ENCODE results near the gene TRAPPC6A.

TRAPPC6A gene

DNA sequence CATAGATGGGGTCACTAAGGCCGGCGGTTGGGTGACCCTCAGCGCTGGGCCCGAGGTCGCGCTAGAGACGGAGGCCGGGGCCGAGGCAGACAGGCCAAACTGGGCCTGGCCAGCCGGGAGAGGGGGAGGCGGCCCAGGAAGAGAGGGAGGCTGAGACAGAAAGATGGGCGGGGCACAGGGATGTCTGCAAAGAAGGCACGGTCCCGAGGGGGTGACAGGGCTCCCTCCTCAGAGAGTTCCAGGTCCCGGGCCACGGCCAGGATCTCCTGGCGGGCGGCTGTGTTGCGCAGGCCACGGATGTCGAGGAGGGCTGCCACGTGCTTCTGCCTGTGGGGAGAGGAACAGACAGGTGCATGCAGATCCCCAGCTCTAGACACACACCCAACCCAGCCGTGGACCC lies 35.0 kb upstream of the TRAPPC6A start:
- Histone ChIP-seq H3K27ac (ENCODE audit: low read length) (no peak overlapping the region), H3K36me3 (ENCODE audit: control insufficient read depth in 1 of 2, insufficient read depth in 2 of 2, low read length in 2 of 2) (no peaks in the 10 kb centered on the region), H3K4me1 (ENCODE audit: control insufficient read depth in 1 of 2, insufficient read depth in 2 of 2, low read length in 2 of 2) (peaks cover 0 to 21% of the 10 kb centered on the region in 2 donors), H3K27me3 (ENCODE audit: low read depth, low read length) (peaks cover 30% of the 10 kb centered on the region), H3K4me3 (ENCODE audit: low read depth in 1 of 2, low read length in 2 of 2) (no peak overlapping the region), H3K9me3 (ENCODE audit: control insufficient read depth in 1 of 2, low read length in 2 of 2) (no peaks in the 10 kb centered on the region)

DNA sequence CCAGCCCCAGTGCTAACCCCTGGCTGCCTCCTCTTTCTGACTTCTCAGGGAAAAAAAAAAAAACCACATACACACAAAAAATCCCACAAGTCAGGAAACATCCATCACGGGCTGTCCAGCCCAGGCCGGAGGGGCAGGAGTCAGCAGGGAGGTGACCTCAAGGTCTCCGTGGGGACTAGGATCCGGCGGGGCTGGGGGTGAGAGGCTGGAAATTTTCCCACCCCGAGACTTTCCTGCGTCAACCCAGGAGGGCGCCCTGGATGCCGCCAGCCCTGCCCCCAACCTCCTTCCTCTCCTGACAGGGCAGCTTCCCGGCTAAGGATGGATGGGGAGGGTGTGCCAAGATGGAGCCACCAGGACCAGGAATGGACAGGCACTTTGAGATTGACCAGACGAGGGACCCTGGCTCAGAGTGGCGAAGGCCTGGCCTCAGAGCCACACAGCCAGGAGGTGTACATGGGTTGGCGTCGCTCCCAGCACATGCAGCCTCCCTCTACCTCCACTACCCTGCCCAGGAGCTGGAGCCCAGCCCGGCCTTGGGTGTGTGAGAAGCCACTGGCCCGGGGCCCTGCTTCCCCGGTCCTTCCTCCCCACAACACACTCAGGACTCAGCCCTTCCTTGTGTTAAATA lies 33.8 kb upstream of the TRAPPC6A start:
- peaks cover 0 to 13% of the 10 kb centered on the region in 2 donors for H3K4me1 ChIP-seq (ENCODE audit: control insufficient read depth in 1 of 2, insufficient read depth in 2 of 2, low read length in 2 of 2)
- H3K4me3 ChIP-seq (ENCODE audit: low read depth in 1 of 2, low read length in 2 of 2) = no peak overlapping the region
- no peaks in the 10 kb centered on the region for H3K9me3 ChIP-seq (ENCODE audit: control insufficient read depth in 1 of 2, low read length in 2 of 2)
- no peaks in the 10 kb centered on the region for H3K36me3 ChIP-seq (ENCODE audit: control insufficient read depth in 1 of 2, insufficient read depth in 2 of 2, low read length in 2 of 2)
- no peak overlapping the region for H3K27ac ChIP-seq (ENCODE audit: low read length)
- peaks cover 20% of the 10 kb centered on the region for H3K27me3 ChIP-seq (ENCODE audit: low read depth, low read length)

- H3K36me3 ChIP-seq (ENCODE audit: control insufficient read depth in 1 of 2, insufficient read depth in 2 of 2, low read length in 2 of 2) = no peaks in the 10 kb centered on the region
- no peak overlapping the region for H3K27ac ChIP-seq (ENCODE audit: low read length)
- H3K4me3 ChIP-seq (ENCODE audit: low read depth in 1 of 2, low read length in 2 of 2) = no peak overlapping the region
- H3K4me1 ChIP-seq (ENCODE audit: control insufficient read depth in 1 of 2, insufficient read depth in 2 of 2, low read length in 2 of 2) = no peaks in the 10 kb centered on the region
- H3K9me3 ChIP-seq (ENCODE audit: control insufficient read depth in 1 of 2, low read length in 2 of 2) = no peaks in the 10 kb centered on the region
- H3K27me3 ChIP-seq (ENCODE audit: low read depth, low read length) = no peaks in the 10 kb centered on the region
Observed at GRCh38 chr19:45206328-45206727, 28.3 kb upstream of the TRAPPC6A start.

- no peaks in the 10 kb centered on the region for H3K27me3 ChIP-seq (ENCODE audit: low read depth, low read length)
- no peak overlapping the region for H3K4me3 ChIP-seq (ENCODE audit: low read depth in 1 of 2, low read length in 2 of 2)
- no peak overlapping the region for H3K27ac ChIP-seq (ENCODE audit: low read length)
- no peaks in the 10 kb centered on the region for H3K36me3 ChIP-seq (ENCODE audit: control insufficient read depth in 1 of 2, insufficient read depth in 2 of 2, low read length in 2 of 2)
- no peaks in the 10 kb centered on the region for H3K9me3 ChIP-seq (ENCODE audit: control insufficient read depth in 1 of 2, low read length in 2 of 2)
- H3K4me1 ChIP-seq (ENCODE audit: control insufficient read depth in 1 of 2, insufficient read depth in 2 of 2, low read length in 2 of 2) = no peaks in the 10 kb centered on the region
Observed at GRCh38 chr19:45205810-45206209, 27.8 kb upstream of the TRAPPC6A start.

DNA sequence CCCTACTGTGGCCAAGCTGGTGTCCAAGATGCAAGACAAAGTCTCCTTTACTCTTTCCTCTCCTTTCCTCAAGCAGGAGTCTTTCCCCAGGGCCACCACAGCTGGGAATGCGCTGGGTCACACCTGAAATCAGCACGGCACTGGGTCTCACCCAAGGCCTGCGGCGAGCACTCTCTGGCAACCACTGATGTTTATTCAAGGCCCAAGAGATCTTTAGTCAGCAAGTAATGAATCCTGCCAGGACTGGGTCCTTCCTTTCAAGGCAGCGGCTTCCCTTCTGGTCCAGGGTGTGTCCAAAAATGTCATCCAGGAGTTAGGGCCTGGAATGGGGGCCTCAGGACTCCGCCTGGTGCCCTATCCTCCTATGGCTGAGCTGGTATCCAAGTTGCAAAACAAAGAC lies 24.6 kb upstream of the TRAPPC6A start:
- no peak overlapping the region for H3K27ac ChIP-seq (ENCODE audit: low read length)
- H3K4me3 ChIP-seq (ENCODE audit: low read depth in 1 of 2, low read length in 2 of 2) = no peak overlapping the region
- H3K36me3 ChIP-seq (ENCODE audit: control insufficient read depth in 1 of 2, insufficient read depth in 2 of 2, low read length in 2 of 2) = no peaks in the 10 kb centered on the region
- H3K27me3 ChIP-seq (ENCODE audit: low read depth, low read length) = no peaks in the 10 kb centered on the region
- H3K9me3 ChIP-seq (ENCODE audit: control insufficient read depth in 1 of 2, low read length in 2 of 2) = no peaks in the 10 kb centered on the region
- no peaks in the 10 kb centered on the region for H3K4me1 ChIP-seq (ENCODE audit: control insufficient read depth in 1 of 2, insufficient read depth in 2 of 2, low read length in 2 of 2)

- Histone ChIP-seq H3K4me1 (ENCODE audit: control insufficient read depth in 1 of 2, insufficient read depth in 2 of 2, low read length in 2 of 2) (no peaks in the 10 kb centered on the region), H3K27ac (ENCODE audit: low read length) (no peak overlapping the region), H3K27me3 (ENCODE audit: low read depth, low read length) (no peaks in the 10 kb centered on the region), H3K9me3 (ENCODE audit: control insufficient read depth in 1 of 2, low read length in 2 of 2) (no peaks in the 10 kb centered on the region), H3K36me3 (ENCODE audit: control insufficient read depth in 1 of 2, insufficient read depth in 2 of 2, low read length in 2 of 2) (no peaks in the 10 kb centered on the region), H3K4me3 (ENCODE audit: low read depth in 1 of 2, low read length in 2 of 2) (no peak overlapping the region)
Observed at GRCh38 chr19:45200568-45200967, 22.5 kb upstream of the TRAPPC6A start.

DNA sequence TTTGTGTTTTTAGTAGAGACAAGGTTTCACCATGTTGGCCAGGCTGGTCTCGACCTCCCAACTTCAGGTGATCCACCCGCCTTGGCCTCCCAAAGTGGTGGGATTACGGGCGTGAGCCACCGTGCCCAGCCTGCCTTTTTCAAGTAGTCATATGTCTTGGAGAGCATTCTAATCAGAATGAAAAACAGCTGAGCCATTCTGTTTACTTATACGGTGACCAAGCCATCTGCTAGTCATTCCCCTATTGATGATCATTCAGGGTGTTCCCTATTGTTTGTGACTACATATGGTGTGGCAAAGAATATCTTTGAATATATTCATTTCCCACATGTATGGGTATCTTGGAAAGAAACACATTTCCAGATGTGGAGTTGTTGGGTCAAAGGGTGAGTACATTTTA lies 17.7 kb upstream of the TRAPPC6A start:
- Histone ChIP-seq H3K36me3 (ENCODE audit: control insufficient read depth in 1 of 2, insufficient read depth in 2 of 2, low read length in 2 of 2) (no peaks in the 10 kb centered on the region), H3K27me3 (ENCODE audit: low read depth, low read length) (no peaks in the 10 kb centered on the region), H3K4me1 (ENCODE audit: control insufficient read depth in 1 of 2, insufficient read depth in 2 of 2, low read length in 2 of 2) (no peaks in the 10 kb centered on the region), H3K27ac (ENCODE audit: low read length) (no peak overlapping the region), H3K9me3 (ENCODE audit: control insufficient read depth in 1 of 2, low read length in 2 of 2) (no peaks in the 10 kb centered on the region), H3K4me3 (ENCODE audit: low read depth in 1 of 2, low read length in 2 of 2) (no peak overlapping the region)

DNA sequence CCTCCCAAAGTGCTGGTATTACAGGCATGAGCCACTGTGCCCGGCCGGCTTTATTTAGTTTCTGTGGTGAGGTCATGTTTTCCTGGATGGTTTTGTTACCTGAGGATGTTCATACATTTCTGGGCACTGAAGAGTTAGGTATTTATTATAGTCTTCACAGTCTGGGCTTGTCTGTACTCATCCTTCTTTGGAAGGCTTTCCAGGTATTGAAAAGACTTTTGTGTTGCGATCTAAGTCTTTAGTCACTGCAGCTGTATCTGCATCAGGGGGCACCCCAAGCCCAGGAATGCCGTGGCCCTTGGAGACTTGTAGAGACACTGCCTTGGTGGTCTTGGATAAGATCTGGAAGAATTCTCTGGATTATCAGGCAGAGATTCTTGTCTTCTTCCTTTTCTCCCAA lies 13.3 kb upstream of the TRAPPC6A start:
- Histone ChIP-seq H3K27ac (ENCODE audit: low read length) (no peak overlapping the region), H3K27me3 (ENCODE audit: low read depth, low read length) (no peaks in the 10 kb centered on the region), H3K4me3 (ENCODE audit: low read depth in 1 of 2, low read length in 2 of 2) (no peak overlapping the region), H3K36me3 (ENCODE audit: control insufficient read depth in 1 of 2, insufficient read depth in 2 of 2, low read length in 2 of 2) (no peaks in the 10 kb centered on the region), H3K4me1 (ENCODE audit: control insufficient read depth in 1 of 2, insufficient read depth in 2 of 2, low read length in 2 of 2) (no peaks in the 10 kb centered on the region), H3K9me3 (ENCODE audit: control insufficient read depth in 1 of 2, low read length in 2 of 2) (no peaks in the 10 kb centered on the region)

GRCh38 chr19:45189971-45190370 lies 11.9 kb upstream of the TRAPPC6A start:
- no peak overlapping the region for H3K4me3 ChIP-seq (ENCODE audit: low read depth in 1 of 2, low read length in 2 of 2)
- H3K36me3 ChIP-seq (ENCODE audit: control insufficient read depth in 1 of 2, insufficient read depth in 2 of 2, low read length in 2 of 2) = no peaks in the 10 kb centered on the region
- no peak overlapping the region for H3K27ac ChIP-seq (ENCODE audit: low read length)
- H3K9me3 ChIP-seq (ENCODE audit: control insufficient read depth in 1 of 2, low read length in 2 of 2) = no peaks in the 10 kb centered on the region
- H3K4me1 ChIP-seq (ENCODE audit: control insufficient read depth in 1 of 2, insufficient read depth in 2 of 2, low read length in 2 of 2) = no peaks in the 10 kb centered on the region
- H3K27me3 ChIP-seq (ENCODE audit: low read depth, low read length) = no peaks in the 10 kb centered on the region

DNA sequence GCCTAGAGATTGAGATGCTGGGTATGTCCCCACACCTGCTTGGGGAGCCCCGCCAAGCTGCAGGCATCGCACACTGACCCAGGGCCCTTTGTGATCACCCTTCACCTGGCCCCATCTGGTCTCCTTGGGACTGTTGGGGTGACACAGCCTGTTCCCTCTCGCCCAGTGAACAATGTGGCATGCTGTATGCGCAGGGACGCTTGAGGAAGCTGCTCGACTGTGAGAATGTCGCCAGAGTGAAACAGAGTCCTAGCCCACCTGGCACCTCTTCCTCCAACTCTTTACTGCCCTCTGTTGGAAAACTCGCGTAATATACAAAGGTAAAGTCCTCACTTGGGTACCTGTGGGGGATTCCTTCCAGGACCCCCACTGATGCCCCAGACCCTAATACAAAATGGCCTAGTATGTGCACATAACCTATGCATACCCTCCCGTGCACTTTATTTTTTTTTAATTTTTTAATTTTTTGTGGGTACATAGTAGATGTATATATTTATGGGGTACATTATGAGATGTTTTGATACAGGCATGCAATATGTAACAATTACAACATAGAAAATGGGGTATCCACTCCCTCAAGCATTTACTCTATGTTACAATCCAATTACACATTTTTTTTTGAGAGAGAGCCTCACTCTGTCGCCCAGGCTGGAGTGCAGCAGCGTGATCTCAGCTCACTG lies 9.5 kb upstream of the TRAPPC6A start:
- Histone ChIP-seq H3K4me1 (ENCODE audit: control insufficient read depth in 1 of 2, insufficient read depth in 2 of 2, low read length in 2 of 2) (no peaks in the 10 kb centered on the region), H3K27me3 (ENCODE audit: low read depth, low read length) (no peaks in the 10 kb centered on the region), H3K4me3 (ENCODE audit: low read depth in 1 of 2, low read length in 2 of 2) (no peak overlapping the region), H3K9me3 (ENCODE audit: control insufficient read depth in 1 of 2, low read length in 2 of 2) (no peaks in the 10 kb centered on the region), H3K36me3 (ENCODE audit: control insufficient read depth in 1 of 2, insufficient read depth in 2 of 2, low read length in 2 of 2) (no peaks in the 10 kb centered on the region), H3K27ac (ENCODE audit: low read length) (no peak overlapping the region)

DNA sequence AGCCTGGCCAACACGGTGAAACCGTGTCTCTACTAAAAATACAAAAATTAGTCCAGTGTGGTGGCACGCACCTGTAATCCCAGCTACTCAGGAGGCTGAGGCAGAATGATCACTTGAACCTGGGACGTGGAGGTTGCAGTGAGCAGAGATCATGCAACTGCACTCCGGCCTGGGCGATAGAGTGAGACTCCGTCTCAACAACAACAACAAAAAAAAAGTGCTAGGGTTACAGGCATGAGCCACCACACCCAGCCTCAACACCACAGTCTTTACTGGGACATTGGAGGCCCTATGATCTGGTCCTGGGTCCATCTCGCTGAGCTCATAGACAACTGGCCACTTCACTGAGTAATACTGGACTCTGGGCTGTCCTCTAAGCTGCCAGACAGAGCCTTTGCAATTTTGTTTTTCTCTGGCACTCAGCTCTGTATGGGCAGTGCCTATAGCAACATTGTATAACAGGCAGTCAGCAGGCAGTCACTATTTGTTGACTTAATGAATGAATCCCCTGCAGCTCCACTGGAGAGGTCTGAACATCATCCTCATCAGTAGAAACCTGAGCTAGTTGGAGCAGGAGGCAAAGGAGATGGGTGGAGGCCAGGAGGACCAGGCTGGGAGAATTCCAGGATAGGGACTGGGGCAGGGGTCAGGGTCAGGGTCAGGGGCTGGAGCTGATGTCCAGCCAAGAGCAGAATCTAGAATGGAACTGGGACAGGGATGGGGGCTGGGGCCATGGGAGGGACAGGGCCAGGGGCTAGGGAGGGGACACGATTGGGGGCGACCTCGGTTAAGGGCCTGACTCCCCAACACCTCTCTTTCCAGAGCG lies 8.7 kb upstream of the TRAPPC6A start:
- Histone ChIP-seq H3K27ac (ENCODE audit: low read length) (no peak overlapping the region), H3K4me1 (ENCODE audit: control insufficient read depth in 1 of 2, insufficient read depth in 2 of 2, low read length in 2 of 2) (peaks cover 0 to under 1% of the 10 kb centered on the region in 2 donors), H3K27me3 (ENCODE audit: low read depth, low read length) (no peaks in the 10 kb centered on the region), H3K4me3 (ENCODE audit: low read depth in 1 of 2, low read length in 2 of 2) (no peak overlapping the region), H3K9me3 (ENCODE audit: control insufficient read depth in 1 of 2, low read length in 2 of 2) (no peaks in the 10 kb centered on the region), H3K36me3 (ENCODE audit: control insufficient read depth in 1 of 2, insufficient read depth in 2 of 2, low read length in 2 of 2) (no peaks in the 10 kb centered on the region)

Measured in muscle layer of duodenum (tissue), 2 donors.